Measurements from ENCODE around the gene ENTPD2. TPM values are rescaled to one million over a fixed set of nuclear protein-coding genes. Genes with fewer than 3 reads are reported as not detected.

The ENTPD2 gene
- total and polyA plus RNA-seq, 2 donors = 0.09 to 0.27 TPM

DNA sequence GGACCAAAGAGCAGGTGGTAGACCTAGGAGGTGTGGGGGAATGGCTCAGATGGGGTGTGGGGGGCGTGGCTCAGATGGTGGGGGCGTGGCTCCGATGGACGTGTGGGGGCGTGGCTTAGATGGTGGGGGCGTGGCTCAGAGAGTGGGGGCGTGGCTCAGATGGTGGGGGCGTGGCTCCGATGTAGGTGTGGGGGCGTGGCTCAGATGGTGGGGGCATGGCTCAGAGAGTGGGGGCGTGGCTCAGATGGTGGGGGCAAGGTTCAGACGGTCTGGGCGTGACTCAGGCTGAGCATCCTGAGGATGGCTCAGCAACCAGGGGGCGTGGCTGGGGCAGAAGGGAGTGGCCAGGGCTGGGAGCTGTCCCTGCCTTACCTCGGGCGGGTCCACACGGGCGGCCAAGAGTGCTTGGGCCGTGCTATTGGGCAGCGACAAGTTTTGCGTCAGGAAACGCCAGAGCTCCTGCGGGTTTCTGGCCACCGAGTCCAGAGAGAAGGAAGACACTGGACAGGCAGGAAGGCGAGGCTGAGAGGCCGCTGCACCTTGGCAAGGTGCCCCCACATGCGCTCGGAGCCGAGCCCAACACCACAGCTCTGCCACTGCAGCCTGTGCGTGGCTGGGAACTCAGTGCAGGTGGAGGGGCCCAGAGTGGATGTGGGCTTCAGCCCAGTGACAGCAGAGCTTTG lies 31.7 kb downstream of the ENTPD2 start:
- H3K4me3 ChIP-seq (ENCODE audit: low read length in 2 of 2) = no peak overlapping the region
- H3K4me1 ChIP-seq (ENCODE audit: control insufficient read depth in 2 of 2, insufficient read depth in 2 of 2, low read length in 2 of 2) = peaks cover 0 to 6% of the 10 kb centered on the region in 2 donors
- DNase-seq (ENCODE audit: low read depth in 6 of 9, low spot score in 9 of 9) = no peak
- peaks cover 0 to 4% of the 10 kb centered on the region in 2 donors for H3K9me3 ChIP-seq (ENCODE audit: control insufficient read depth in 2 of 2, insufficient read depth in 1 of 2, low read length in 1 of 2)
- H3K36me3 ChIP-seq (ENCODE audit: control insufficient read depth in 2 of 2, insufficient read depth in 2 of 2, low read length in 1 of 2) = peaks cover 0 to 3% of the 10 kb centered on the region in 2 donors
- 85% methylated on average over 30 of the region's 30 CpGs for WGBS
- H3K27me3 ChIP-seq (ENCODE audit: control insufficient read depth in 2 of 2, insufficient read depth in 1 of 2, low read length in 1 of 2) = peaks cover under 1 to 11% of the 10 kb centered on the region in 2 donors
- H3K27ac ChIP-seq (ENCODE audit: low read depth in 1 of 2, low read length in 1 of 2) = no peak overlapping the region

DNA sequence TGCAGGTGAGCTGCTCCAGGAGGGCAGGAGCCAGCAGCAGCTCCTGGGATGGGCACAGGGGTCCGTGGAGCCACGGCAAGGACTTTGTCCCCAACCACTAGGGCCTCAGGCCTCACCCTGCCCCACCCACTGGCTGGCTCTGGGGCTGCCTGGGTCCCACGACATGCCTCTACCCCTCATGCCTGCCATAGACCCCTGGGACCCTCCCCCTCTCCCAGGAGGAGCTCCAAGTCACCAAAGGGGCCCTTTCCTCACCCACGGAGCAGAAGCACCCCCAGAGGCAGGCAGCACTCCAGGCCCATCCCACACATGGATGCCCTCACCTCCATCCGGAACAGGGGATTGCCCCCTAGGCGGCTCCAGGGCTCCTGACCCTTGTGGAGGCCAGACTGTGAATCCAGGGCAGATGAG lies 32.3 kb downstream of the ENTPD2 start:
- no peak for DNase-seq (ENCODE audit: low read depth in 6 of 9, low spot score in 9 of 9)
- 95% methylated on average over 6 of the region's 6 CpGs for WGBS
- peaks cover 0 to 6% of the 10 kb centered on the region in 2 donors for H3K27me3 ChIP-seq (ENCODE audit: control insufficient read depth in 2 of 2, insufficient read depth in 1 of 2, low read length in 1 of 2)
- H3K4me1 ChIP-seq (ENCODE audit: control insufficient read depth in 2 of 2, insufficient read depth in 2 of 2, low read length in 2 of 2) = peaks cover 0 to 3% of the 10 kb centered on the region in 2 donors
- peaks cover 0 to 8% of the 10 kb centered on the region in 2 donors for H3K9me3 ChIP-seq (ENCODE audit: control insufficient read depth in 2 of 2, insufficient read depth in 1 of 2, low read length in 1 of 2)
- H3K27ac ChIP-seq (ENCODE audit: low read depth in 1 of 2, low read length in 1 of 2) = no peak overlapping the region
- no peak overlapping the region for H3K4me3 ChIP-seq (ENCODE audit: low read length in 2 of 2)
- peaks cover 0 to 3% of the 10 kb centered on the region in 2 donors for H3K36me3 ChIP-seq (ENCODE audit: control insufficient read depth in 2 of 2, insufficient read depth in 2 of 2, low read length in 1 of 2)

DNA sequence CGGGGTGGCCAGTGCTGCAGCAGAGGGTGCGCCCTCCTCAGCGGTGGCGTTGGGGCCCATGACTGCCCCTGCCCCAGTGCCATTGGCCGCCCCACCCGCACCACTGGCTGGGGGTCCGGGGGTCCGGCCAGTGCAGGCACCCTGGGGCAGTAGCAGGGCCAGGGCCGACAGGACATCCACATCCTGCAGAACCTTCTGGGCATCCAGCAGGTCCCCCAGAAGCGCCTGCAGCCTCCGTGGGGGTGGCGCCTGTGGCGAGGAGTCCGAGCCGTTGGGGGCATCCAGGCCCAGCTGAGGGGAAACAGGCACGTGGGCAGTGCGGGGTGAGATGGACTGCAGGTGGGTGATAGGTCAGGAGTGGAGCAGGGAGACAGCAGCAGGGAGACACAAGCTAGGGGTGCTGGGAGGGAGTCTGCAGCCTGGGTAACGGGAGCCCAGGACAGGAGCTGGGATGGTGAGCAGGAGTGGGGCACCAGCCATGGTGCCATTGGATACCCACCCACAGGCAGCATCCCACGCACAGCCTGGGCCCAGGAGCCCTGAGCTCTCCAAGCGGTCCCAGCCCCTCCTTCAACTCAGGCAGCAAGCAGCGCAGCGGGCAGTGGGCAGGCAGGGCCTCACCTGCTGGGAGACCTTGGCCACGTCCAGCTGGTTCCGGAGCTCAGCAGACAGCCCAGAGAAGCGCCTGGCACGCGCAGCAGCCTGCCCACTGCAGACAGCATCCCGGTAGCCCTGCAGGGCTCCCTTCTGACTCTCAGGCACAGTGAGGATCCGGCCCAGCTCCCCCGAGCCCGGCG lies 32.9 kb downstream of the ENTPD2 start:
- Histone ChIP-seq H3K4me3 (ENCODE audit: low read length in 2 of 2) (no peak overlapping the region), H3K9me3 (ENCODE audit: control insufficient read depth in 2 of 2, insufficient read depth in 1 of 2, low read length in 1 of 2) (peaks cover 0 to 13% of the 10 kb centered on the region in 2 donors), H3K27ac (ENCODE audit: low read depth in 1 of 2, low read length in 1 of 2) (no peak overlapping the region), H3K27me3 (ENCODE audit: control insufficient read depth in 2 of 2, insufficient read depth in 1 of 2, low read length in 1 of 2) (no peaks in the 10 kb centered on the region), H3K4me1 (ENCODE audit: control insufficient read depth in 2 of 2, insufficient read depth in 2 of 2, low read length in 2 of 2) (peaks cover 0 to 1% of the 10 kb centered on the region in 2 donors), H3K36me3 (ENCODE audit: control insufficient read depth in 2 of 2, insufficient read depth in 2 of 2, low read length in 1 of 2) (peaks cover 0 to 3% of the 10 kb centered on the region in 2 donors)
- no peak for DNase-seq (ENCODE audit: low read depth in 6 of 9, low spot score in 9 of 9)
- 98% methylated on average over 32 of the region's 32 CpGs for whole genome bisulfite sequencing

DNA sequence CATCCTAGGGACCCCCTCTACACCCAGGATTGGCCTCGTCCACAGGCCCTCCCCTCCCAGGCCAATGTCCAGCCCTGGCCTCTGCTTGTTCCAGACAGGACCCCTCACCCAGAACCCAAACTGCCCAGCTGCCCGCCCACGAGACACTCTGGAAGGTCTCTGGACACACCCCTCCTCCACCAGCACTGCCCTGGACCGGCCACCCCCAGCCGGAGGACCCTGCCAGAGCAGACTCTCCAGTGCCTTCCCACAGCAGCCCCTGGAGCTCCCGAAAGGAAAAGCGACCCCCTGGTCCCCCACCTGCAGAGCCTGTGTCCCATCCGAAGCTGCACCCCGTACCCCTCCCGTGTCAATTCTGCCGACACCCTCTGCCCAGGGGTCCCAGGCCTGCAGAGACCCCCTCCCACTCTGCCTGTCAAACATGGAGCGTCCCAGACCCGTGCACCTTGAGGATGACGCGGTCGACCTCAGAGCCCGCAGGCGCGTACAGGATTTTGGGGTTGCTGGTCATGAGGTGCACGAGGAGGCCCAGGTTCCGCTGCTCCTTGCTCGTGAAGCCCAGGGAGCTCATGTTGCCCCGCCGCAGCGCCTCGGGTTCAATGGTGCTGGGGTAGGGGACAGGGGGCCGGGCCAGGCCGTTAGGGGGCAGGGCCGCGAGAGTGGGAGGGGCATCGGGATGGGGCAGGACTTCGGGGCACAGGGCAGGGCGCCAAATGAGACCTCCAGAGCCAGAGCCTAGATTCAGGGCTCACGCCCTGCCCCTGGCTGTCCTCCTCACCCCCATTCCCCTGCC lies 33.8 kb downstream of the ENTPD2 start:
- Histone ChIP-seq H3K27ac (ENCODE audit: low read depth in 1 of 2, low read length in 1 of 2) (no peak overlapping the region), H3K36me3 (ENCODE audit: control insufficient read depth in 2 of 2, insufficient read depth in 2 of 2, low read length in 1 of 2) (peaks cover 0 to 3% of the 10 kb centered on the region in 2 donors), H3K27me3 (ENCODE audit: control insufficient read depth in 2 of 2, insufficient read depth in 1 of 2, low read length in 1 of 2) (no peaks in the 10 kb centered on the region), H3K4me1 (ENCODE audit: control insufficient read depth in 2 of 2, insufficient read depth in 2 of 2, low read length in 2 of 2) (no peaks in the 10 kb centered on the region), H3K9me3 (ENCODE audit: control insufficient read depth in 2 of 2, insufficient read depth in 1 of 2, low read length in 1 of 2) (peaks cover 0 to 18% of the 10 kb centered on the region in 2 donors), H3K4me3 (ENCODE audit: low read length in 2 of 2) (no peak overlapping the region)
- 98% methylated on average over 34 of the region's 34 CpGs for WGBS
- no peak for DNase-seq (ENCODE audit: low read depth in 6 of 9, low spot score in 9 of 9)

DNA sequence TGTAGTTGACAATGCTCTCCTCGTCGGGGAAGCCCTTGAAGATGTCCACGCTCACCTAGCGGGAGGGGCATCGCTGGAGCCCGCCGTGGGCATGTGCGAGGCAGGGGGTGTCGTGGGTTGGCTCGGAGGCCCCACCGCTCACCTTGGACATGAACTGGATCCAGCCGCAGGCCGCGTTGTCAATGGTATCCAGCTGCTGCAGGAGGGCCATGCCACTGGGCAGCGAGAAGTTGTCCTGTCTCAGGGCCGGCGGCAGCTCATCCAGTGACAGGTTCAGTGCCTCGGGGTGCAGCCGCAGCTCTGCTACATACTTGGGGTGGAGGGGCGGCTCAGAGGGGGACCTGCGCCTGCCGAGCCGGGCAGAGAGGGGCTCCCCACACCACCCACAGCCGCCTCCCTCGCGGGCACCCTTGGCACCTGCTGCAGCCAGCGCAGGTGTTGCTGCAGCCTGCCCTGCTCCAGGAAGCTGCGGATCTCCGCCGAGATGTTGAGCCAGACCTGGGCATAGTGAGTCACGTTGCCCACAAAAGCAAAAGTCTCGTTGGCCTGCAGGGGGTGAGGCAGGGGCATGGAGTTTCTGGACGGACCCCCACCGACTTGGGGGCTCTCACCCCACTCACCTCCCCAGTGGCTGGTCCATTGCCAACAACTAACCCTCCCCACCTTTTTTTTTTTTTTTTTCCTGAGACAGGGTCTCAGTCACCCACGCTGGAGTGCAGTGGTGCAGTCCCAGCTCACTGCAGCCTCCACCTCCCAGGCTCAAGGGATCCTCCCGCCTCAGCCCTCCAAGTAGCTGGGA lies 34.9 kb downstream of the ENTPD2 start:
- no peak for DNase-seq (ENCODE audit: low read depth in 6 of 9, low spot score in 9 of 9)
- WGBS = 97% methylated on average over 36 of the region's 36 CpGs

DNA sequence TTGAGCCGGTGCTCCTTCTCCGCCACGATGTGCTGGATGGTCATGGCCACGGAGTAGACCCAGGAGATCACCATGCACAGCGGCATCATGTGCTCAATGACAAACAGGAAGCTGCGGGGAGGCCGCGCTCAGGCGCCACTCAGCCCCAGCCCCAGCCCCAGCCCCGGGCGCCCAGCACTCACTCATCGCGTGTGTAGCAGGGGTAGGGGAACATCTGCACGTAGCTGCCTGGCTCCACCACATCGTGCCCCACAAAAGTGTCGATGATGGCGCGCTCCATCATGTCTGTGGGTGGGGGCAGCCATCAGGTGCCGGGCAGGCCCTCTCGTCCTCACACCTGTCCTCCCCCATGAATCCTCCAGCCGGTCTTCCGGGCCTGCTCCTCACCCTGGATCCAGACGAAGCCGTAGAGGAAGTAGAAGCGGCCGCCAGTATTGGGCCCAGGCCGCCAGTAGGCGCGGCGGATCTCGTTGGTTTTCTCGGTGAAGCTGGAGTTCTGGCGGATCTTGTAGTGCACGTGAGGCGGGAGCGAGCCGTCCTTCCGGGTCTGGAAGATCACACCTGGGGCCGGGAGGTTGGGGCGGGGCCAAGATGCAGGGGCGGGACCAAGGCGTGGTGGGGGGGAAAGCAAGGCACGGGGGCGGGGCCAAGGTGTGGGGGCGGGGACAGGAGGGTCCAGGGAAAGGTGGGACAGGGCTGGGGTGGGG lies 35.9 kb downstream of the ENTPD2 start:
- peaks cover 0 to 3% of the 10 kb centered on the region in 2 donors for H3K36me3 ChIP-seq (ENCODE audit: control insufficient read depth in 2 of 2, insufficient read depth in 2 of 2, low read length in 1 of 2)
- no peak for DNase-seq (ENCODE audit: low read depth in 6 of 9, low spot score in 9 of 9)
- H3K27ac ChIP-seq (ENCODE audit: low read depth in 1 of 2, low read length in 1 of 2) = no peak overlapping the region

More for the DNA sequence above, 34.9 kb downstream of the ENTPD2 start:
- no peak overlapping the region for H3K27ac ChIP-seq (ENCODE audit: low read depth in 1 of 2, low read length in 1 of 2)
- H3K4me3 ChIP-seq (ENCODE audit: low read length in 2 of 2) = no peak overlapping the region
- peaks cover 0 to 25% of the 10 kb centered on the region in 2 donors for H3K9me3 ChIP-seq (ENCODE audit: control insufficient read depth in 2 of 2, insufficient read depth in 1 of 2, low read length in 1 of 2)
- peaks cover 0 to 3% of the 10 kb centered on the region in 2 donors for H3K36me3 ChIP-seq (ENCODE audit: control insufficient read depth in 2 of 2, insufficient read depth in 2 of 2, low read length in 1 of 2)
- H3K4me1 ChIP-seq (ENCODE audit: control insufficient read depth in 2 of 2, insufficient read depth in 2 of 2, low read length in 2 of 2) = no peaks in the 10 kb centered on the region
- H3K27me3 ChIP-seq (ENCODE audit: control insufficient read depth in 2 of 2, insufficient read depth in 1 of 2, low read length in 1 of 2) = no peaks in the 10 kb centered on the region

DNA sequence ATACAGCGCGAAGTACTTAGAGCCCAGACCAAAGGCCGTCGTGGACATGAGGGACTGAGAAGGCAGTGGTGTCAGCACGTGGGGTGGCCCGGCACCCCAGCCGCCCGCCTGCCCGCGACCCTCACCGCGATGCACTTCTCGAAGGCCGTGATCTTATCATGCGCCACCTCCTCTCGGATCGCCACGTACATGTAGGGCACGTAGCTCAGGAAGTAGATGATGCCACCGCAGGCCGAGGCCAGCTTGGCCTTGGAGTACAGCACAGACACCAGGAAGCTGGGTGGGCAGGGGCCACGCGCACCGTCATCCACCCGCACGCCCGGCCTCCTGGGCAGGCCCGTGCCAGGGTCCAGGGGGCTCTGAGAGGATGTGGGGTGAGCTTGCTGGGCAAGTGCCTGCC lies 36.8 kb downstream of the ENTPD2 start:
- Histone ChIP-seq H3K4me3 (ENCODE audit: low read length in 2 of 2) (no peak overlapping the region), H3K36me3 (ENCODE audit: control insufficient read depth in 2 of 2, insufficient read depth in 2 of 2, low read length in 1 of 2) (peaks cover 0 to 5% of the 10 kb centered on the region in 2 donors), H3K27ac (ENCODE audit: low read depth in 1 of 2, low read length in 1 of 2) (no peak overlapping the region), H3K27me3 (ENCODE audit: control insufficient read depth in 2 of 2, insufficient read depth in 1 of 2, low read length in 1 of 2) (no peaks in the 10 kb centered on the region), H3K4me1 (ENCODE audit: control insufficient read depth in 2 of 2, insufficient read depth in 2 of 2, low read length in 2 of 2) (no peaks in the 10 kb centered on the region), H3K9me3 (ENCODE audit: control insufficient read depth in 2 of 2, insufficient read depth in 1 of 2, low read length in 1 of 2) (peaks cover 0 to 25% of the 10 kb centered on the region in 2 donors)
- WGBS = 99% methylated on average over 28 of the region's 28 CpGs
- DNase-seq (ENCODE audit: low read depth in 6 of 9, low spot score in 9 of 9) = no peak

More for the DNA sequence above, 35.9 kb downstream of the ENTPD2 start:
- H3K4me3 ChIP-seq (ENCODE audit: low read length in 2 of 2) = no peak overlapping the region
- H3K27me3 ChIP-seq (ENCODE audit: control insufficient read depth in 2 of 2, insufficient read depth in 1 of 2, low read length in 1 of 2) = no peaks in the 10 kb centered on the region
- H3K9me3 ChIP-seq (ENCODE audit: control insufficient read depth in 2 of 2, insufficient read depth in 1 of 2, low read length in 1 of 2) = peaks cover 0 to 25% of the 10 kb centered on the region in 2 donors
- H3K4me1 ChIP-seq (ENCODE audit: control insufficient read depth in 2 of 2, insufficient read depth in 2 of 2, low read length in 2 of 2) = no peaks in the 10 kb centered on the region
- 97% methylated on average over 45 of the region's 45 CpGs for WGBS

DNA sequence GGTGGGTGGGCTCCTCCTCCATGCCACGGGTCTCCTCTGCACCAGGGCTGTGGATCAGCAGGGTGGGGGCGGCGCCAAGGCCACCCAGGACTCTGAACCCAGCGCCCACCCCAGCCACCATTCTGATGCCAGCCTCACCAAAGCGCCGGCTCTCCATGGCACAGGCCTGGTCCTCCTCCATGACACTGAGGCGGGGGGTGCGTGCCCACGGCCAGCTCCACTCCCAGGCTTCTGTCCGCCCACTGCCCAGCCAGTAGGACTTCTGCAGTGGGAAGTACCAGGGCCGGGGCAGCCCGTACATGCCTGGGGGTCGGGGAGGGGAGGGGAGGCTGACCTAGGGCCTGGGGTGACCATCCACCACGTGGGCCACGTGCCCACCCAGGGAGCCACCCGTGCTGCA lies 37.4 kb downstream of the ENTPD2 start:
- no peaks in the 10 kb centered on the region for H3K4me1 ChIP-seq (ENCODE audit: control insufficient read depth in 2 of 2, insufficient read depth in 2 of 2, low read length in 2 of 2)
- peaks cover 0 to 5% of the 10 kb centered on the region in 2 donors for H3K36me3 ChIP-seq (ENCODE audit: control insufficient read depth in 2 of 2, insufficient read depth in 2 of 2, low read length in 1 of 2)
- DNase-seq (ENCODE audit: low read depth in 6 of 9, low spot score in 9 of 9) = no peak
- 98% methylated on average over 16 of the region's 16 CpGs for WGBS
- H3K9me3 ChIP-seq (ENCODE audit: control insufficient read depth in 2 of 2, insufficient read depth in 1 of 2, low read length in 1 of 2) = peaks cover 0 to 25% of the 10 kb centered on the region in 2 donors
- H3K4me3 ChIP-seq (ENCODE audit: low read length in 2 of 2) = no peak overlapping the region
- no peak overlapping the region for H3K27ac ChIP-seq (ENCODE audit: low read depth in 1 of 2, low read length in 1 of 2)
- H3K27me3 ChIP-seq (ENCODE audit: control insufficient read depth in 2 of 2, insufficient read depth in 1 of 2, low read length in 1 of 2) = no peaks in the 10 kb centered on the region

Measured in thymus (tissue), 11 donors.